Measurements from ENCODE around the gene ADISSP. TPM values are rescaled to one million over a fixed set of nuclear protein-coding genes. Genes with fewer than 3 reads are reported as not detected.

Gene ADISSP
- total and polyA plus RNA-seq, 2 of the 13 experiments (the other 11 are each of a cell fraction or from before 2014, with no cell fraction given) = 38.3 to 90.6 TPM

DNA sequence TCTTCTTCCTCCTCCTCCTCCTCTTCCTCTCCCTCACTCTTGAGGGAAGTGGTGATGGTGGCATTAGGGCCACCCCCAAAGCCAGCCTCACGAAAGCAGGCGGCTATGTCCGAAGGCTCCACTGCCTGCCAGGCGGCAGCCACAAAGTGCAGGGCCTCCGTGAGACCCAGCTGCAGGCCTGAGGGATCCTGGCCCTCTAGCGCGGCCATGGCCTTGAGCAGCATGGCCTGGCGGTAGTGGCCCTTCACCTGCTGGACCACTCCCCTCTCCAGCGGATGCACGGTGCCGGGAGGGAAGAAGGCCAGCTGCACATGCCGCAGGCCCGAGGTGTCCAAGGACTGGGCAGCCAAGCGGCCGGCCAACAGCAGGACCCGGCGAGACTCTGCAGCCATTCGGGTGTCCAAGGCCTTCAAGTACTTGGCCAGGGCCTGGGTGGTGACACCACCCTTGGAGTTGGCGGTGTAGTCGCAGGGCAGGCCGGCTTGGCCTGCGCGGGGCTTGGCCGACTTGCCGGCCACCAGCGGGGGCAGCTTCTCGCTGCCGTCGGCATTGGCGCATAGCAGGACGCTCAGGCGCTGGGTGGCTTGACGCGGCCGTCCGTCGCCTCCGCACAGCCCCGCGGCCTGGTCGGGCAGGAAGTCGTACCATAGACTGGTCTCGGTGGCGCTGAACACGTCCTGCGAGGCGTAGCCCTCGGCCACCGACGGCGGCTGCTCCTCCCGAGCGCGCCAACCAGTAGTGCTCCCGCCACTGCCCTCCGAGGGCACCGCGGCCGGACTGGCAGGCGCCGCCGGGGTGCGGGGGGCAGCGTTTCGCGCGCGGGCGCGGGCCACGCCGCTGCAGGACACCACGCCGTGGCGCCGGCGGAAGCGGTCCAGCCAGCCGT is 17.9 kb upstream of the ADISSP start (continued):
- TF ChIP-seq, protein P1, sequence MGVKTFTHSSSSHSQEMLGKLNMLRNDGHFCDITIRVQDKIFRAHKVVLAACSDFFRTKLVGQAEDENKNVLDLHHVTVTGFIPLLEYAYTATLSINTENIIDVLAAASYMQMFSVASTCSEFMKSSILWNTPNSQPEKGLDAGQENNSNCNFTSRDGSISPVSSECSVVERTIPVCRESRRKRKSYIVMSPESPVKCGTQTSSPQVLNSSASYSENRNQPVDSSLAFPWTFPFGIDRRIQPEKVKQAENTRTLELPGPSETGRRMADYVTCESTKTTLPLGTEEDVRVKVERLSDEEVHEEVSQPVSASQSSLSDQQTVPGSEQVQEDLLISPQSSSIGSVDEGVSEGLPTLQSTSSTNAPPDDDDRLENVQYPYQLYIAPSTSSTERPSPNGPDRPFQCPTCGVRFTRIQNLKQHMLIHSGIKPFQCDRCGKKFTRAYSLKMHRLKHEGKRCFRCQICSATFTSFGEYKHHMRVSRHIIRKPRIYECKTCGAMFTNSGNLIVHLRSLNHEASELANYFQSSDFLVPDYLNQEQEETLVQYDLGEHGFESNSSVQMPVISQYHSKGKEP (CRISPR knock-in tag; IDR thresholded peaks at IDR 0.05) = no peak
- TF ChIP-seq SOX13 (IDR thresholded peaks at IDR 0.05) (no peak), SOX13 (CRISPR knock-in tag; conservative IDR thresholded peaks at IDR 0.05 in 1 of 2, IDR thresholded peaks at IDR 0.05 in 1 of 2) (no peak), ZBTB7A (CRISPR knock-in tag; IDR thresholded peaks at IDR 0.05) (peak; percentile 49; the same call in 1 of the 2 replicates), MZF1 (CRISPR knock-in tag; IDR thresholded peaks at IDR 0.05; ENCODE audit: borderline replicate concordance) (no peak), PRDM4 (CRISPR knock-in tag; IDR thresholded peaks at IDR 0.05; ENCODE audit: borderline replicate concordance) (no peak), ATAD3A (CRISPR knock-in tag; IDR thresholded peaks at IDR 0.05) (no peak), ZNF563 (CRISPR knock-in tag; IDR thresholded peaks at IDR 0.05) (0 out of 2 replicates have a peak, but pooled peaks have one; percentile 51), ZNF10 (CRISPR knock-in tag; IDR thresholded peaks at IDR 0.05; ENCODE audit: borderline replicate concordance, low read depth) (no peak)
- TF ChIP-seq, protein P2, sequence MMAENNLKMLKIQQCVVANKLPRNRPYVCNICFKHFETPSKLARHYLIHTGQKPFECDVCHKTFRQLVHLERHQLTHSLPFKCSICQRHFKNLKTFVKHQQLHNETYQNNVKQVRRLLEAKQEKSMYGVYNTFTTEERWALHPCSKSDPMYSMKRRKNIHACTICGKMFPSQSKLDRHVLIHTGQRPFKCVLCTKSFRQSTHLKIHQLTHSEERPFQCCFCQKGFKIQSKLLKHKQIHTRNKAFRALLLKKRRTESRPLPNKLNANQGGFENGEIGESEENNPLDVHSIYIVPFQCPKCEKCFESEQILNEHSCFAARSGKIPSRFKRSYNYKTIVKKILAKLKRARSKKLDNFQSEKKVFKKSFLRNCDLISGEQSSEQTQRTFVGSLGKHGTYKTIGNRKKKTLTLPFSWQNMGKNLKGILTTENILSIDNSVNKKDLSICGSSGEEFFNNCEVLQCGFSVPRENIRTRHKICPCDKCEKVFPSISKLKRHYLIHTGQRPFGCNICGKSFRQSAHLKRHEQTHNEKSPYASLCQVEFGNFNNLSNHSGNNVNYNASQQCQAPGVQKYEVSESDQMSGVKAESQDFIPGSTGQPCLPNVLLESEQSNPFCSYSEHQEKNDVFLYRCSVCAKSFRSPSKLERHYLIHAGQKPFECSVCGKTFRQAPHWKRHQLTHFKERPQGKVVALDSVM (CRISPR knock-in tag; IDR thresholded peaks at IDR 0.05) = no peak

All from HepG2 (cell line).